Liver (tissue), 9 donors: ENCODE data around the gene TRAPPC10. TPM values are rescaled to one million over a fixed set of nuclear protein-coding genes. Genes with fewer than 3 reads are reported as not detected.

Experiments used
- DNase-seq: peaks from one replicate; pipeline ENCODE4 v3.0.0-alpha.2; 2017; ENCODE audit warnings: low spot score
- H3K27ac ChIP-seq, 2 donors: one replicate each; pipeline ENCODE4 v1.7.0; 2013; ENCODE audit warnings: inconsistent platforms in 2 of 2, low read length in 2 of 2, control low read depth in 1 of 2, low read depth in 1 of 2, mild to moderate bottlenecking in 1 of 2
- H3K27me3 ChIP-seq, 4 donors: one replicate each; pipeline versions ENCODE4 v1.6.1 to v1.7.0; 2013; ENCODE audit warnings: low read length in 3 of 4, inconsistent platforms in 1 of 4, mild to moderate bottlenecking in 1 of 4, moderate library complexity in 1 of 4; ENCODE audit not compliant: control insufficient read depth in 4 of 4, insufficient read depth in 4 of 4
- H3K36me3 ChIP-seq, 4 donors: one replicate each; pipeline versions ENCODE4 v1.6.1 to v1.7.0; 2013; ENCODE audit warnings: low read length in 3 of 4, mild to moderate bottlenecking in 3 of 4, low read depth in 1 of 4, moderate library complexity in 1 of 4; ENCODE audit not compliant: control insufficient read depth in 4 of 4, insufficient read depth in 3 of 4
- H3K4me1 ChIP-seq, 4 donors: one replicate each; pipeline versions ENCODE4 v1.6.1 to v1.7.0; 2013; ENCODE audit warnings: low read length in 3 of 4, mild to moderate bottlenecking in 3 of 4, moderate library complexity in 1 of 4; ENCODE audit not compliant: control insufficient read depth in 4 of 4, insufficient read depth in 4 of 4
- H3K4me3 ChIP-seq, 3 donors: one replicate each; pipeline versions ENCODE4 v1.6.1 to v1.7.0; 2013; ENCODE audit warnings: low read length in 3 of 3, control low read depth in 1 of 3, low read depth in 1 of 3, mild to moderate bottlenecking in 1 of 3
- H3K9ac ChIP-seq, 2 donors: one replicate each; pipeline ENCODE4 v1.7.0; 2013; ENCODE audit warnings: low read length in 2 of 2, mild to moderate bottlenecking in 2 of 2, moderate library complexity in 2 of 2, control low read depth in 1 of 2, low read depth in 1 of 2
- H3K9me3 ChIP-seq, 4 donors: one replicate each; pipeline versions ENCODE4 v1.6.1 to v1.7.0; 2013; ENCODE audit warnings: low read length in 3 of 4; ENCODE audit not compliant: control insufficient read depth in 4 of 4
- CTCF ChIP-seq: fragments of 150-350 bp; IDR thresholded peaks from 2 replicates; pipeline ENCODE4 v1.5.1; 2017; ENCODE audit warnings: improper control_type of control experiment, low read depth, low read length; ENCODE audit not compliant: missing input control
- FOXA1 ChIP-seq: IDR thresholded peaks from 2 replicates; pipeline ENCODE4 v1.6.1; 2016; ENCODE audit warnings: antibody characterized with exemption
- FOXA2 ChIP-seq: IDR thresholded peaks from 2 replicates; pipeline ENCODE4 v1.6.1; 2016; ENCODE audit warnings: antibody characterized with exemption
- GABPA ChIP-seq, 2 donors: IDR thresholded peaks in 1 of 2; conservative IDR thresholded peaks in 1 of 2; 2 replicates each; pipeline ENCODE4 v1.6.1; 2016; ENCODE audit warnings: antibody characterized with exemption in 2 of 2, mild to moderate bottlenecking in 1 of 2, moderate library complexity in 1 of 2
- HNF4A ChIP-seq, 2 donors: conservative IDR thresholded peaks; 2 replicates each; pipeline ENCODE4 v1.6.1; 2016; ENCODE audit warnings: antibody characterized with exemption in 2 of 2, mild to moderate bottlenecking in 2 of 2
- HNF4G ChIP-seq: IDR thresholded peaks from 2 replicates; pipeline ENCODE4 v1.6.1; 2016; ENCODE audit warnings: antibody characterized with exemption
- MAX ChIP-seq: IDR thresholded peaks from 2 replicates; pipeline ENCODE4 v1.6.1; 2016; ENCODE audit warnings: antibody characterized with exemption
- NR2F2 ChIP-seq: IDR thresholded peaks from 2 replicates; pipeline ENCODE4 v1.6.1; 2016; ENCODE audit warnings: antibody characterized with exemption
- REST ChIP-seq: IDR thresholded peaks from 2 replicates; pipeline ENCODE4 v1.6.1; 2016; ENCODE audit warnings: antibody characterized with exemption, mild to moderate bottlenecking
- RXRA ChIP-seq, 2 donors: IDR thresholded peaks; 2 replicates each; pipeline ENCODE4 v1.6.1; 2017 to 2018; ENCODE audit warnings: antibody characterized with exemption in 2 of 2, mild to moderate bottlenecking in 1 of 2
- SP1 ChIP-seq: IDR thresholded peaks from 2 replicates; pipeline ENCODE4 v1.6.1; 2018; ENCODE audit warnings: antibody characterized with exemption, mild to moderate bottlenecking
- WGBS: extraction: QIAGEN DNeasy Blood & Tissue Kit; methylation state at CpG from one replicate; pipeline ENCODE4 v1.1.7; 2013; 5-methylcytosine and 5-hydroxymethylcytosine counted together
- polyA plus RNA-seq, 2 donors: library from polyadenylated mRNA; stranded (reverse) in 1 of 2; unstranded in 1 of 2; fragments of 200-250 nt in 1 of 2; fragments of >200 nt in 1 of 2; fragmentation: Nextera tagmentation in 1 of 2; extraction: Ambion mirVana in 1 of 2; gene quantifications; one replicate each; pipeline versions ENCODE4 v1.2.1 to v1.2.3, GENCODE V29; 2013 to 2015
- total RNA-seq, 2 donors: library from RNA; depleted of rRNA; stranded (reverse); fragments of >200 nt; gene quantifications; one replicate each; pipeline ENCODE4 v1.2.3, GENCODE V29; 2014
- TF ChIP-seq, protein P1 (sequence below): IDR thresholded peaks from 2 replicates; pipeline ENCODE4 v1.6.1; 2016; ENCODE audit warnings: antibody characterized with exemption
- TF ChIP-seq, protein P2 (sequence below): IDR thresholded peaks from 2 replicates; pipeline ENCODE4 v1.6.1; 2016; ENCODE audit warnings: antibody characterized with exemption
- donor health status: healthy.
- donor health status: healthy.
- donor health status: healthy.
- donor health status: healthy.
- donor health status: healthy.

Gene TRAPPC10
- total and polyA plus RNA-seq, 4 donors: 4.9 to 24.9 (median 11.9) TPM

DNA sequence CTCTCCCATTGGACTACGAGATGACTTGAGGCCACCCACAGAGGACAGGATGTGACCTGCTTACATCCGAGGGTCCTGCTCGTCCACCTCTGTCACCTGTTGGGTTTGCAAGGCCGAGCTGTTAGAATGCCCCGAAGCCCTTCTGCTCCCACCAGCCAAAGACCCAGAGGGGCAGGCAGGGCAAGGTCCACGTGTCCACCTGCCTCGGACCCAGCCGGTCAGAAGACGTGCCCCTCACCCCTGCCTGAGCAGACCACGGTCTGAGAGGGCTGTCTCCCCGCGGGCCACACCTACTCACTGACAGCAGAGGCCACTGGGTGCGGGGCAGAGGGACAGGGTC lies 30.3 kb upstream of the TRAPPC10 start:
- Histone ChIP-seq H3K9me3 (no peaks in the 10 kb centered on the region), H3K27ac (no peak overlapping the region), H3K4me1 (peaks cover 0 to 4% (median 0%) of the 10 kb centered on the region in 4 donors), H3K36me3 (peaks cover 9 to 36% (median 22%) of the 10 kb centered on the region in 4 donors), H3K9ac (no peak overlapping the region), H3K27me3 (no peaks in the 10 kb centered on the region), H3K4me3 (no peak overlapping the region)
- peak; percentile 42 for DNase-seq
- TF ChIP-seq FOXA1 (no peak), HNF4A (conservative IDR thresholded peaks at IDR 0.05) (no peak), HNF4G (no peak), SP1 (no peak), RXRA (IDR thresholded peaks at IDR 0.05) (no peak), CTCF (no peak), REST (no peak), NR2F2 (no peak), GABPA (IDR thresholded peaks at IDR 0.05 in 1 of 2, conservative IDR thresholded peaks at IDR 0.05 in 1 of 2) (no peak), FOXA2 (no peak)
- TF ChIP-seq, protein P1, sequence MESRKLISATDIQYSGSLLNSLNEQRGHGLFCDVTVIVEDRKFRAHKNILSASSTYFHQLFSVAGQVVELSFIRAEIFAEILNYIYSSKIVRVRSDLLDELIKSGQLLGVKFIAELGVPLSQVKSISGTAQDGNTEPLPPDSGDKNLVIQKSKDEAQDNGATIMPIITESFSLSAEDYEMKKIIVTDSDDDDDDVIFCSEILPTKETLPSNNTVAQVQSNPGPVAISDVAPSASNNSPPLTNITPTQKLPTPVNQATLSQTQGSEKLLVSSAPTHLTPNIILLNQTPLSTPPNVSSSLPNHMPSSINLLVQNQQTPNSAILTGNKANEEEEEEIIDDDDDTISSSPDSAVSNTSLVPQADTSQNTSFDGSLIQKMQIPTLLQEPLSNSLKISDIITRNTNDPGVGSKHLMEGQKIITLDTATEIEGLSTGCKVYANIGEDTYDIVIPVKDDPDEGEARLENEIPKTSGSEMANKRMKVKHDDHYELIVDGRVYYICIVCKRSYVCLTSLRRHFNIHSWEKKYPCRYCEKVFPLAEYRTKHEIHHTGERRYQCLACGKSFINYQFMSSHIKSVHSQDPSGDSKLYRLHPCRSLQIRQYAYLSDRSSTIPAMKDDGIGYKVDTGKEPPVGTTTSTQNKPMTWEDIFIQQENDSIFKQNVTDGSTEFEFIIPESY: no peak
- TF ChIP-seq, protein P2, sequence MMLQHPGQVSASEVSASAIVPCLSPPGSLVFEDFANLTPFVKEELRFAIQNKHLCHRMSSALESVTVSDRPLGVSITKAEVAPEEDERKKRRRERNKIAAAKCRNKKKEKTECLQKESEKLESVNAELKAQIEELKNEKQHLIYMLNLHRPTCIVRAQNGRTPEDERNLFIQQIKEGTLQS: no peak
- WGBS: 87% methylated on average over 13 of the region's 13 CpGs

DNA sequence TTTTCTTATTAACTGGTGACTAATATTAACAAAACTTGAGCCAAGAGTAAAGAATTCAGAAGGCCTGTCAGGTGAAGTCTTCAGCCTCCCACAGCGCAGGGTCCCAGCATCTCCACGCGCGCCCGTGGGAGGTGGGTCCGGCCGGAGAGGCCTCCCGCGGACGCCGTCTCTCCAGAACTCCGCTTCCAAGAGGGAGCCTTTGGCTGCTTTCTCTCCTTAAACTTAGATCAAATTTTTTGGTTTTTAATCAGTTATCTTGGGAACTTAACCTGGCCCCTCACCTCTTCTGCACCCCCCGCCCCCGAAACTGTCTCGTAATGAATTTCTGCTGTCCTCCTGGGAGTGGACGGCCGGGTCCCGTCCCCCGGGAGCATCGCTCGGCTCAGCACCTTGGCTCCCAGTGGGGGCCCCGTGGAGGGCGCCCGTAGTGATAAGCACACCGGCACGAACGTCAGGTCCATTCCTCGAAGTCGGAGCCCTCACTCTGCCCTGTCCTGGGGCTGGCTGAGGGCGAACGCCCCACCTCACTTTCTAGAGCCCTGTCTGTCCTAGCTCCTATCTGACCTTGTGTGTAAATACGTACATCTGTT lies 29.5 kb upstream of the TRAPPC10 start:
- Histone ChIP-seq H3K27ac (no peak overlapping the region), H3K36me3 (peaks cover 9 to 36% (median 19%) of the 10 kb centered on the region in 4 donors), H3K27me3 (no peaks in the 10 kb centered on the region), H3K9ac (no peak overlapping the region), H3K4me1 (peaks cover 0 to 4% (median 0%) of the 10 kb centered on the region in 4 donors), H3K9me3 (no peaks in the 10 kb centered on the region), H3K4me3 (no peak overlapping the region)
- no peak for DNase-seq
- 96% methylated on average over 32 of the region's 32 CpGs for WGBS
- TF ChIP-seq CTCF (no peak), HNF4G (no peak), RXRA (IDR thresholded peaks at IDR 0.05) (no peak), MAX (no peak), REST (no peak), SP1 (no peak), NR2F2 (no peak), HNF4A (conservative IDR thresholded peaks at IDR 0.05) (no peak)
- TF ChIP-seq, protein P1: no peak
